NCI-H748 treated with DMSO at 0.1 percent for 48 hours (cell line): ENCODE measurements around the gene GNGT2.

Experiments
- DNase-seq: peaks from one replicate; lab custom pipeline; 2025; lab: John Stamatoyannopoulos, UW

Gene GNGT2

GRCh38 chr17:49210158-49211029, at the start of gene GNGT2, which contains the start of gene ABI3:
TSS of gene GNGT2 (minus strand) at chr17:49210574. CDS start at chr17:49207422, 3,152 bp downstream.
TSS of gene ABI3 (plus strand) at chr17:49210707. CDS start at chr17:49210725, 18 bp downstream.
- DNase-seq: no peak

GRCh38 chr17:49259663-49260010, 49.3 kb upstream of the GNGT2 start:
- DNase-seq: no peak

GRCh38 chr17:49258394-49258793, 48.0 kb upstream of the GNGT2 start:
- no peak for DNase-seq

- DNase-seq: no peak
Observed at GRCh38 chr17:49255125-49255524, 44.8 kb upstream of the GNGT2 start.

- no peak for DNase-seq
Observed at GRCh38 chr17:49254066-49254465, 43.7 kb upstream of the GNGT2 start.

- DNase-seq: no peak
Observed at GRCh38 chr17:49252148-49252695, 41.8 kb upstream of the GNGT2 start.

- DNase-seq: no peak
Observed at GRCh38 chr17:49249890-49250522, 39.6 kb upstream of the GNGT2 start.

- no peak for DNase-seq
Observed at GRCh38 chr17:49249292-49249794, 39.0 kb upstream of the GNGT2 start.

- DNase-seq: no peak
Observed at GRCh38 chr17:49247944-49248343, 37.6 kb upstream of the GNGT2 start.

- no peak for DNase-seq
Observed at GRCh38 chr17:49244839-49245238, 34.5 kb upstream of the GNGT2 start.

GRCh38 chr17:49242813-49243212, 32.4 kb upstream of the GNGT2 start:
- no peak for DNase-seq

GRCh38 chr17:49241692-49242397, 31.5 kb upstream of the GNGT2 start:
- DNase-seq: no peak

GRCh38 chr17:49241040-49241439, 30.7 kb upstream of the GNGT2 start:
- DNase-seq: no peak

- DNase-seq: no peak
Observed at GRCh38 chr17:49240619-49241018, 30.2 kb upstream of the GNGT2 start.

- DNase-seq: no peak
Observed at GRCh38 chr17:49239963-49240362, 29.6 kb upstream of the GNGT2 start.

- no peak for DNase-seq
Observed at GRCh38 chr17:49235896-49236295, 25.5 kb upstream of the GNGT2 start.

- DNase-seq: no peak
Observed at GRCh38 chr17:49234509-49235080, 24.2 kb upstream of the GNGT2 start.

- DNase-seq: no peak
Observed at GRCh38 chr17:49231563-49231894, 21.2 kb upstream of the GNGT2 start.

GRCh38 chr17:49230636-49231562, 20.5 kb upstream of the GNGT2 start, which contains the start of gene PHOSPHO1:
TSS of gene PHOSPHO1 (minus strand) at chr17:49230787. CDS start at chr17:49226691, 4,096 bp downstream.
- peak; percentile 74 for DNase-seq

GRCh38 chr17:49229805-49230600, 19.6 kb upstream of the GNGT2 start:
- DNase-seq: no peak
